ENCODE results near the gene PKHD1.

Gene PKHD1

DNA sequence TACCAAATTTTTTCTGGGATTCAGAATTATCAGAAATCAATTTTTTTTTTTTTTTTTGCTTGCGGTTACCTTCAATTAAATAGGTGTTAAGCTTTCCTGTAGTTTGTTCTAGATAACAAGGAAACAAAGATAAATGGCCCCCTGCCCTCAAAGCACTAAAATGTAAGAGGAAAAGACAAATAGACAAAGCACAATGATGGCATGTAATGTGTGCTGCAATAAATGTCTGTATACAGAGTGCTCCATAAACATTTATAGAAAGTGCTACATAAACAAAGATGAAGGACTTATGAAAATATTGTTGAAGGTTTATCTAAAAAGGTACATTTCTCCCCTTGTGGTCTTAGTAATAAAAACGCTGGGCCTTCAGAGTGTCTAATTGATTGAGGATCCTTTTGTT is 384.6 kb downstream of the PKHD1 start:
- DNase-seq (ENCODE audit: low spot score): no peak

DNA sequence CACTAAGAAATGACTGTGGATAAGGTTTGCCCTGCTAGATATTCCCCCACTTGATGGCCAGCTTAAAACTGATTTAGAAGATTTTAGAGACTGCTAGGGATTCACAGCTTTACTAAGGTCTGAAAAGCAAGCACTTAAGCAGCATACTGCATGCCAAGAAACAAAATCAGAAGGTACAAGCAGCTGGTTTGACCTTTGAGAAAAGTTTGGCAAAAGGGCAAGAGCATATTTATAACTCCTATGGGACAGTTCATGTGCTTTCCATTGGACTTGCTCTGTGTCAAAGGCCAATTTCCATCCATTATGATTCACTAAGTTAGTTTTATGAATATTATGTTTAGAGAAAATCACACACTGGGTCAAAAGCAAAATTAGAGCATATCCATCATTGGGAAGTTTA is 402.8 kb downstream of the PKHD1 start:
- DNase-seq (ENCODE audit: low spot score): no peak

DNA sequence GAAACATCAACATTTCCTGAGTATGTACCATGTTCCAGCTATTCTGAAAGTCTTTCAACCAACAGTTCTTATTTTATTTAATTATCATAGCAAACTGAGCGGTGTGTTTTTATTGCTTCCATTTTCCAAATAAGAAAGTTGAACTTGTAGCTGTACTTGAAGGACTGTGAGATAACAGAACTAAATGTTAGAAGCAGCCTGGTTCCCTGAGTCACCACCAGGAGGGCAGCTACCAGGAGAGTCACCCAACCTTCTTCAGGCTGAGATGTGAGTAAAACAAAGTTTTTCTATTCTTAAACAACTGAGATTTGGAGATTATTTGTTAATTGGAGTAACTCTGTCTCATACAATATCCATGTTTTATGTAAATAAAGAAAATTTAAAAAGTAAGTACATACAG is 403.4 kb downstream of the PKHD1 start:
- no peak for DNase-seq (ENCODE audit: low spot score)

DNA sequence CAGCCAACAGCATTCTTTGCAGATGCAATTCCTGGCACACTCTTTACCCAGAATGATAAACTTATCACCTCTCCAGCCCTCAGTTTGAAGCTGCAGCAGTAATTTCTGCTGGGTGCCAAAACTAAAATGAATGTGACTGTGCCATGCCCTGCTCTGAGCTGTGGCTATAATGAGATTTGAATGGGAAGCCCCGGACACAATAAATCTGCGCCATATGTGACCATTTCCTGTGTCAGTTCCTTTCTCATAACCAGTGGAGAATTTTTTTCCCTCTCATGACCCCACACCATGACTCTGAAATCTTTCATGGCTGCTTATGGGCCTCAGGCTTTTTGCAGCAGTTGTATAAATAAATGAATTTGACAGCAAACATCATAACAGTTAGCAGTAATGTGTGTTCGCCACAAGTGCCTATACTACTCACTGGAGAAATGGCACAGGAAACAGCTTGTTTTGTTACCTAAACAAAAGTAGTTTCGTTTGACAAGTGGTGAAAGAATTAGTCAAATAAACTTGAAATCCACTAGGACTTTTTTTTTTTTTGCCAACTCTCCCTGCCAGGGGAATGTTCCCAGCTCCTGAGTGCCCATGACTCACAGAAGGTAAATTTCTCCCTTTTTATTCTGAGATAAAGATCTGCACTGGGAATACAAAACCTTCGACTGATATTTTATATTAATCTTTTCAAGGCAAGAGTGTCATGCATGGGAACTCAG is 408.4 kb downstream of the PKHD1 start:
- no peak for DNase-seq (ENCODE audit: low spot score)

DNA sequence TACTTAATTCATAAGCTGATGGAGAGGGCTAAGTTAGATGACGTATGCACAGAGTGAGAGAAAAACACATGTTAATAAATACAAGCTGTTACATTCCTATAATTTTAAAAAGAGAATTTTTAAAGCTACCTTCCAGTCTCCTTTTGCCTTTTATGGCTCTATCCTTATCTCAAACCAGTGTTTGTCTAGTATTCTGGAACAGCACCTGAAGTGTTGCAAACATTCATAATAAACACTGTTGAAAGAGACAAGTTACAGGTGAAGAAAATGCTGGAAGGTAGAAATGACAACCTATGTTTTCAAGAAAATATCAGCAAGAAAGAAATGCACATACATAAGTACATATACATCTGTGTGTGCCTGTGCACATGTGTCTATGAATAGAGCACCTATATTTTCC is 409.1 kb downstream of the PKHD1 start:
- DNase-seq (ENCODE audit: low spot score): no peak

DNA sequence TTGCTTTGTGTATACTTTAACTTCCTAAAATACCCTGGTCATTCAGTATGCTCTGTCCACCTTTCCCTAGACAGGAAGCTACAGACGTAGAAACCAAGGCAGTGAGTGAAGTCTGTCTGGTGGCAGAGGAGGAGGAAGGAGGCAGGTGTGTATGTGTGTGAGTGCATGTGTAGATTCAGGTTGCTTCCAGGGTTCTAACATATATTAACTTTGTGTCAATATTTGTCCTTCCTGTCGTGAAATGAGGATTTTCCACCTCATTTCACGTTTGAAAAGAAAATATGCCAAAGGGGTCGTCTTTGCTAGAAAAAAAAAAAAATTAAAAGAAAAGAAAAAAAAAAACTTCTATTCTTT is 411.5 kb downstream of the PKHD1 start:
- peak; percentile 2 for DNase-seq (ENCODE audit: low spot score)

DNA sequence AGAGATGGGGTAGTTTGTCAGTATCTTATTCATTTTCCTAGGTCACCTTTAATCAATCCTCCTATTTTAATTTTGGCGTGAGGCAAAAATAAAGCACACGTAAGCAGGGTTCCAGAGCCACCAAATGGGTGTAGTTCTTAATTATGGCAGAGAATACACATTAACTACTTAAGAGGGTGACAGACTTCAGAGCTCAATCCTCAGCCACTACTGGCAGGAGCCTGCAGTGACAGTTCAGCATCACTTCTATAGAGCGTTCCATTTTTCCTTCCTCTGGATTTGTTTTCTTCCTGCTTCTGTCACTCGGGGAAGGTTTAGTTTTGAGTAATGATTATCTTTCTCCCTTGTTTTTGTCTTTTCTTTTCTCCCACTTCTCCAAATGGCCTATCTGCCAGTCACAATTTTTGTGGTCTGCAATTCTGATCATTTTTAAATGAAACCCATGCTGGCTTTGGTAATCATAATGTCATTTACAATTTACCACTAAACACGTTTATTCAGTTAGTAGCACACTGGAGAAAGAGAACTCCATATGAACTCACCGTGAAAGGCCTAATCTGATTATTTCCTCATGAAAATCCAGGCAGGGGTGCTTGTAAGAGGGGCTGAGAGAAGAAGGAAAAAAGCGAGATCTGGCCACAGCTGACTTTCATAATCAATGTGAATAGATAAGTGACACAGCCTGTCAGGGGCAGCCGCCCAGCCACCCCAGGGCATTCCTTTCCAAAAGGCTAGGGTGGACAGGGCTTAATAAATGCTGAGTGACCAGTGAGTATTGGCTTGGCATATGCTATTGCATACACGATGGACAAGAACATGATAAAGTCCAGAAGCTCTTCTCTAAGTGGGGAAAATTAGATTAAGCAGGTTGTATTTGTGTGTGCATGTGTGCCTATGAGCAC is 412.1 kb downstream of the PKHD1 start:
- DNase-seq (ENCODE audit: low spot score): no peak

DNA sequence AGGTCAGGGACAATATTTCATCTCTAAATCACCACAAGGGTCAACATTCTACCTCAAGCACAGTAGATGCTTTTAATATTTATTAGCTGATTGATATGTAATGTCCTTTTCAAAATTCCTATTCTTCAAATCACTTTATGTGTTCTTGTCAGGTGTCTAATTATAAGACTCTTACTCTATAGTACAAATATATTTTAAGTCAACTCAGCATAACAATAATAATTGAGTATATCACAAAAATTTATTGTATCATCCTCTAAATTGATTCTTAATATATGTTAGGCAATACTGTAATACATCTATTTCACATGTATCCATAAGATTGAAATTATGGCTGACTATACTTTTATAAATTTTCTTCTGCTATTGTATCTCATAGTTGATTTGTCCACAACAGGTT is 423.9 kb downstream of the PKHD1 start:
- DNase-seq (ENCODE audit: low spot score): no peak

DNA sequence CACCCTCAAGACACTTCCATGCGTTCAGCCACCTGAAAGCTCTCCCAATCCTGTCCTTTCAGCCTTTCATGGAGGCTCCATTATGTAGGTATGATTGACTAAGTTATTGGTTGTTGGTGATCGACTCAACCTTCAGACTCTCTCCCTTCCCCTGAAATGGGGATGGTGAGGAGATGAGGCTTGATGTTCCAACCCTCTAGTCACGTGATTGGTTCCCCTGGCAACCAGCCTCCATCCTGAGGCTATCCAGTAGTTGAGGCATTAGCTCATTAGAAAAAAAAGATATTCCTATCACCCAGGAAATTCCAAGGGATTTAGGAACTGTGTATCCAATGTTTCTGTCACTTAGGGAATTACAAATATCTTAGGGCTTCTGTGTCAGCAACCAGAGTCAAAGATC is 426.6 kb downstream of the PKHD1 start:
- no peak for DNase-seq (ENCODE audit: low spot score)

DNA sequence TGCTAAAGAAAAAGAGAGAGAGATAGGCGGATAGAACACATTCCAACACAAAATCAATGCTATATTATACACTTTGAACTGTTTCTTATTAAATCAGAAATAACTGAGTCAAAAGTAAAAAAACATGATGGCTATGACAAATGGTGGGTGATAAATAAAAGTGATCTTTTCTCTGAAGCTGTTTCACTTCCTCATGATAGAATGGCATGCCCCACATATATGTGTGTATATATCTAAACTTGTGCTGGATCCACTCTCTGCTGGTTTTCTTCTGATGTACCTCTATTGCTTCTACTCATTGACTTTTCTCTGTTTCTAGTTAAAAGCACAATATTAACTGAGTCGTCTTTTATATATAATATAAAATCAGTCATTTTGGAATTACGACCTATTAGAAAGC is 429.9 kb downstream of the PKHD1 start:
- DNase-seq (ENCODE audit: low spot score): no peak

DNA sequence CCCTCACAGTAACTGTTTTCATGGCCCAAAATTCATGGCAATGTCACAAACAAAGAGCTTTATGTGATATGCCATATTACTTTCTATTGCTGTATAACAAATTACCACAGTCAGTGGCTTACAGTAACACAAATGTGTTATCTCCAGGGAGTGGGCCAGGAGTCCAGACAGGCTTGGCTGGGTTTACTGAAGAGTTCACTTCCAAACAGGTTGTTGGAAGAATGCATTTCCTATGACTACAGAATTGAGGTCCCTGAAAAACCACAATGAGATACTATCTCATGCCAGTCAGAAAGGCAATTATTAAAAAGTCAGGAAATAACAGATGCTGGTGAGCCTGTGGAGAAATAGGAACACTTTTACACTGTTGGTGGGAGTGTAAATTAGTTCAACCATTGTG is 431.9 kb downstream of the PKHD1 start:
- no peak for DNase-seq (ENCODE audit: low spot score)

DNA sequence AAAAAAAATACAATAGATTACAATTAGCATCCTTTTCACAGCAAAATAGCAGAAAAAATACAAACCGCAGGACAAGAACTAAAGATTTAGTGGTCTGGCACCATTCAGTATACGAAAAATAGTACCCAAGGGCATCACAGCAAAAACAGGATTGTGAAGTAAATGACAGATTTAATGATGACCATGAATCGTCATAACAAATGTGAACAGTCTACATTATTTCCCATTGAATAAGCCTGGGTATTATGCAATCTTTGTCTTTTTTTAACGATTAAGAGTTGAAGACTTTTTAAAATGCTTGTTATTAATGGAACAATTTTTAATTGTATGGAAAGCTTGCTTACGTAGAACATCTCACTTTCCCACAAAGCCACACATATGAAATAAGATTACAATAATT is 432.8 kb downstream of the PKHD1 start:
- DNase-seq (ENCODE audit: low spot score): no peak

DNA sequence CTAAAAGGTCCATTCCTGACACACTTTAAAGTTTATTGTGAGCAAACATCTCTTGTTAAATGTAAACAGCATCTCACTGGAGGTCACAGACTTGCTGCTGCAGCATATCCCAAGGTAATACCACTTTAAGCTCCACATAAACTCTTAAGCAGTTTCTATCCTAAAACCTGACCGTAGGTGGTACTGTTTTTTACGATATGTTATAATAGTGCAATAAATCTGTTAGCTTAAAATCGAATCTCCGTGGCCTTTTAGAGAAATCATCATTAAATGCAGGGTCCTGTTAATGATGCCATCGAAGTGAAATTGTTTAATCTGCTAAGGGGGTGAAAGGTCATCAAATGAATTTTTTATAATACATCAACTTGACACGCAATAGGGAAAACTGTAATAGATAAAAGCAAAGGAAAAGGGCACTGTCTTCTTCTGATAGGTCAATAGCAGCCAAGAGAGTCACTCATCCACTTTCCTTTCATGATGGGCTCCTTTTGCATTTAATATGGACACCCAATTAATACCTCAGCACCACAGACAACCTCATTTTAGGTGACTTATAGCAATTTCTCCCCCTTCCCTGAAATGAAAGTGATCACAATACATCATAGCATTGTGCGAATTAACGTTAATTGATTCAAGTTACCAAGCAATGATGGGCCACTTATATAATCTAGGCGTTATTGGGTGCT is 436.1 kb downstream of the PKHD1 start:
- DNase-seq (ENCODE audit: low spot score): no peak

DNA sequence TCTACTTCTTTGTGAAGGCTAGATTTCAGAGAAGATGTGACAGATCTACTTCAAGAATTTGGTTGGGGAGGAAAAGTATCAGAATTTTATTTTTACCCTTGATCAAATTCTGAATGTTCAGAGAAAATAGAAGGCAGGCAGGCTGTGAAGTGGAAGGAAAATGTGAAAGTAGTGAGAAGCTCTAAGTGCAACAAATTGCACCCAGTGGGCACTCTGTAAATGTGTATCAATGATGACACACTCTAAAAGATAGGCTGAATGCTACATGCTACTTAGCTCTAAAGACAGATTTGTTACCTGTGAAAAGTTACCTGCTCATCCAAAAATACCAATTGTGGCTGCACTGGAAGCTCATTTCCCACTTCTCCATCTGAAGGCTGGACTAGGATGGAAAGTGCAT is 438.6 kb downstream of the PKHD1 start:
- DNase-seq (ENCODE audit: low spot score): no peak

DNA sequence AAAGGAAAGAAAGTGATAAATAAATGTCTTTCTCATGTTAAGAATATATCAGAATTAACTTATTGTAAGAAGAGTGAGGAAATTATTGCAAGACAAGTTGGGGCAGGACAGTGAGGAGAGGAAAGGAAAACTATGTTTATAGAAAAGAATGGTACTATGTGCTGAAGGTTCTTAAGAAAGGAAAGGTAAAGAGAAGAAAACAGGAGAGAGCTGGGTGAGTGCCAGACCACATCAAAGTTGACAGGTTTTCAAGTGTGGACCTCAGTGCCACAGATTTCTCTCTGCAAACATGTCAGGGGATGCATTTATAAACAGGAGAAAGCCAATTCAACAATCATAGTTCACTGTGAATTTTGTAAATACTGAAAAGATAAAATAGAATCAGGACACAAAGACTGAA is 439.2 kb downstream of the PKHD1 start:
- DNase-seq (ENCODE audit: low spot score): no peak

DNA sequence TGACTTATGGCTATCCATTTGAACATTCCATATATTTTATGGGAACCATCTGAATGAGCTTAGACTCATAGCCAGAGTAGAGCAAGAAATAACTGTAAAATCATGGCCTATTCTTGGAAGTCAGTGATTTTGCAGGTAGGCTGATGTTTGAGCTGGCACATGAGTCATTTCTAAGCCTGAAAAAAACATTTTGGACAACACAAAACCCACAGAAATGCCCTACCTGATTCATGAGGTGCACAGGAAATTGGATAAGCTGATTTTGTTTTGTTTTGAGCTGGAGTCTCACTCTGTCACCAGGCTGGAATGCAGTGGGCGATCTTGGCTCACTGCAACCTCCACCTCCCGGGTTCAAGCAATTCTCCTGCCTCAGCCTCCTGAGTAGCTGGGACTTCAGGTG is 443.0 kb downstream of the PKHD1 start:
- DNase-seq (ENCODE audit: low spot score): no peak

DNA sequence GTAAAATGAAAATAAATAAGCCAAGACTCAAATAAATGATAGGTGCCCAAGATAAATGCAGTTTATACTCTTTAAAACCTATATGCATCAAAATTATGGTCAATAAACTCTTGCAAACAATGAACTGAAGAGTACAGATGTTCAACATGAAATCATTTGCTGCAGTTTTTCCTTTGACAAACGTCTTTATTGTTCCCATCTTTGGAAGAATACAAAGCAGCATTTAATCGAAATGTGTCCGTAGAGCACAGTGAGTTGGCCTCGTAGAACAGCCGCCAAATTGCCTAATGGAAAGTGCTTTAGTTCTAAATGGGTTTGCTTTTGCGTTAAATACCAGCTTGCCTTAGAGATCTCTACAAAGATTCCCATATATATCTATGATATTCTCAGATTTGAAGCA is 447.4 kb downstream of the PKHD1 start:
- no peak for DNase-seq (ENCODE audit: low spot score)

DNA sequence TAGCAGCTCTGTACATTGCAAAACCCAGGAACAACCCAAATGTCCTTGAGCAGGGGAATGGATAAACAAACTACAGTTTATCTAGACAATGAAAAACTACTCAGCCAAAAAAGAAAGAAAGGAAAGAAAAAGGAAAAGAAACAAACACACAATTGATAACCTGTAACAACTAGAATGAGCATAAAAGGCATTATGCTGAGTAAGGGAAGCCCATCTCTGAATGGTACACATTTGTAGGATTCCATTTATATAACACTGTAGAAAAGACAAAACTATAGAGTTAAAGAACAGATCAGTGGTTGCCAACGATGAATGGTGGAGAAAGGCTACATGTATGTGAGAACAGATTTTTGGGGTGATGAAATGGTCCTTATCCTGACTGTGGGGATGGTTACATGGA is 454.0 kb downstream of the PKHD1 start:
- no peak for DNase-seq (ENCODE audit: low spot score)

DNA sequence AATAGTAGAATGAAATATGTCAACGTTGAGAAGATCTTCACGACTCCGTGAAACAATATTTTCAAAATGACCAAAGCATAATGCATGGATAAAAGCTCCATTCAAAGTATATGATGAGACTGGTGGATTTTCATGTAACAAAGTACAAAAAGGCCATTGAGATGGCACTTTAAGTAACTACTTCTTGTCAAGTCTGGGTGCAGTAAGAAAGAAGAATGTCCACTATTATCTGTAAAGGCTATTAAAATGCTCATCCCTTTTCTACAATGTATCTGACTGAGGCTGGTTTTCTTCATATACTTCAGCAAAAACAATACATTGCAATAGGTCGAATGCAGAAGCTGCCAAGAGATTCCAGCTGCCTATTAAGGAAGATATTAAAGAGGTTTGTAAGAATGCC is 457.4 kb downstream of the PKHD1 start:
- no peak for DNase-seq (ENCODE audit: low spot score)

DNA sequence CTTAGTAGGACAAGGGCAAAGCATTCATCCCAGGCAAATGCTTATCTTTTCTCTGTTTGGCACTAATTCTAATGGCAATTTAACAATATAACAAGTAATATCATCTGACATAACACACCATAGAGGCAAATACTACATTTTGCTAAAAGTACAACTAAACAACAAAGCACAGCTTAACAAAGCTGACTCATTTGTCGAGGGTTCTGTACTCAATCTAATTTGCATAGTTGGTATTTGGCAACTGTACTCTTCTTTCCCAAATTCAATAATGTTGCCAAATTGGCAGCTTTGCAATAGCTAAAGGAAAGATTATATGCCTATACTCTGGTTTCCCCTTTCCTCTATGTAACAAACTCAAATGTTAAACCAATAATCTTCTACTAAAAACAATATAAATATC is 461.0 kb downstream of the PKHD1 start:
- no peak for DNase-seq (ENCODE audit: low spot score)

DNA sequence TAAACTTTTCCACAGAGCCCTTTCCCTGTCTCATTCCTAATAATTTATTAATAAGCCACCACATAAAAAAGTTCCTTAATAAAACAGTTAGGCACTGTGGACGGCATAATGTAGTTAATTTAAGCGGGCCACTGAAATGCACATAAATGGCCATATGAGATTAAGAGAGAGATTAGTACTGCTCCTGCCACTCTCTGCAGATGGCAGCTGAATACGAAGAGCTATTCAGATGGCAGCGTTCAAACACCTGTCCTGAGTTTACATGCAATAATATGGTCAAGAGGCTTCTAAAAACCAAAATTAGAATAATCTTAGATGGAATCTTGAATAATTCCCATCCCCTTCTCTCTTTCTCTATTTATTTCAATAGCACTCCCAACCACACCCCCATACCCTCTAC is 461.8 kb downstream of the PKHD1 start:
- DNase-seq (ENCODE audit: low spot score): no peak

DNA sequence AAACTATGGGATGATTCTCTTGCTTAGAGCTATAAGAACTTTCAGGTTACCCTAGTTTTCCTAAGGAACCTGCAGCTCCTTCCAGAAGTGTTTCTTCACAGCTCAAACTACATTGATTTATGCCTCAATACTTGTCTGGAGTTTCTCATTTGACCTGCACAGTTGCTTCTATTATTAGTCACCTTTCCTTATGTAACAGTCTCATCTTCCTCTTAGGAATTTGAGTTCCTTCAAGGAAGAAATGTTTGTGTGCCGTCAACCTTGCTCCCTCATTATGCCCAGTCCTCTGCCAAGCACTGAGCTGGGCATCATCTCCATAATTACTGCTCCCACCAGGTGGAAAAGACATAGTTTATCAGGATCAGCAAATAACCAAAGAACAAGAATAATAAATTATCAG is 466.4 kb downstream of the PKHD1 start:
- DNase-seq (ENCODE audit: low spot score): no peak
